Endothelial cell of umbilical vein (primary cell): ENCODE results near the gene SHISA9. TPM values are rescaled to one million over a fixed set of nuclear protein-coding genes. Genes with fewer than 3 reads are reported as not detected.

Experiments used
- BruUV-seq: library from RNA; stranded (reverse); fragments of 400-500 nt; replicated peaks from 2 replicates; lab custom pipeline; 2021; lab: Mats Ljungman, UMichigan
- CTCF ChIA-PET: fragments of 300-600, 350-600 bp; sonication (Branson Sonifier 250); formaldehyde crosslinking; loops from one replicate; lab custom pipeline; 2021; ENCODE audit warnings: antibody characterized with exemption, inconsistent platforms; lab: Charles Lee
- POLR2A ChIA-PET: fragments of 300-600, 350-600 bp; sonication (Branson Sonifier 250); formaldehyde crosslinking; loops from one replicate; lab custom pipeline; 2021; ENCODE audit warnings: antibody characterized with exemption, inconsistent platforms; lab: Charles Lee
- DNase-seq: peaks from one replicate; pipeline ENCODE4 v3.0.0-alpha.2; 2011; ENCODE audit warnings: low read depth, low spot score
- FAIRE-seq: peaks from 2 replicates; lab custom pipeline; 2011; peaks lifted over from hg19 to GRCh38; lab: Jason Lieb, UNC
- H2AFZ ChIP-seq: 2 replicates; pipeline ENCODE4 v1.6.0; 2012; ENCODE audit warnings: low read depth, low read length, control low read depth, inconsistent platforms
- H3K27ac ChIP-seq: 2 replicates; pipeline ENCODE4 v1.5.1; 2011; ENCODE audit warnings: low read depth, mild to moderate bottlenecking, control low read depth, low read length, moderate library complexity; ENCODE audit not compliant: insufficient read depth
- H3K27me3 ChIP-seq, 2 experiments: 2 replicates each; pipeline versions ENCODE4 v1.6.0 to v1.6.1; 2011; ENCODE audit warnings: low read length in 2 of 2, mixed read lengths in 1 of 2; ENCODE audit not compliant: control insufficient read depth in 2 of 2, insufficient read depth in 2 of 2
- H3K36me3 ChIP-seq, 2 experiments: 2 replicates in 1 of 2; 3 replicates in 1 of 2; pipeline ENCODE4 v1.5.1; 2011; ENCODE audit warnings: low read length in 2 of 2, mild to moderate bottlenecking in 1 of 2, moderate library complexity in 1 of 2; ENCODE audit not compliant: control insufficient read depth in 2 of 2, insufficient read depth in 2 of 2; ENCODE audit errors: extremely low read depth in 1 of 2
- H3K4me1 ChIP-seq: 3 replicates; pipeline ENCODE4 v1.5.1; 2011; ENCODE audit warnings: mild to moderate bottlenecking, low read length; ENCODE audit not compliant: control insufficient read depth, insufficient read depth; ENCODE audit errors: extremely low read depth
- H3K4me2 ChIP-seq: 2 replicates; pipeline ENCODE4 v1.6.1; 2011; ENCODE audit warnings: low read length, control low read depth, mixed read lengths; ENCODE audit not compliant: insufficient read depth
- H3K4me3 ChIP-seq, 3 experiments: fragments of 200-600 bp in 1 of 3; sonication (generic), shearing (Covaris generic) in 1 of 3; replicated peaks in 1 of 3; 2 replicates each; pipeline ENCODE4 v1.5.1; 2011 to 2016; ENCODE audit warnings: control low read depth in 3 of 3, low read length in 3 of 3, mild to moderate bottlenecking in 2 of 3, inconsistent platforms in 1 of 3, low read depth in 1 of 3, moderate library complexity in 1 of 3; ENCODE audit not compliant: insufficient read depth in 1 of 3
- H3K79me2 ChIP-seq: 2 replicates; pipeline ENCODE4 v1.6.0; 2012; ENCODE audit warnings: low read length, inconsistent platforms; ENCODE audit not compliant: control insufficient read depth, insufficient read depth
- H3K9ac ChIP-seq: replicated peaks from 2 replicates; pipeline ENCODE3; 2011; ENCODE audit warnings: low read length, control low read depth; ENCODE audit not compliant: insufficient read depth; ENCODE audit errors: extremely low read depth
- H3K9me1 ChIP-seq: replicated peaks from 3 replicates; pipeline ENCODE4 v1.6.0; 2011; ENCODE audit warnings: mild to moderate bottlenecking, low read length; ENCODE audit not compliant: control insufficient read depth, insufficient read depth; ENCODE audit errors: extremely low read depth
- H3K9me3 ChIP-seq: replicated peaks from 2 replicates; pipeline ENCODE4 v1.5.1; 2012; ENCODE audit warnings: low read length, inconsistent platforms; ENCODE audit not compliant: control insufficient read depth, insufficient read depth
- H4K20me1 ChIP-seq: replicated peaks from 2 replicates; pipeline ENCODE3; 2011; ENCODE audit warnings: mild to moderate bottlenecking, low read length; ENCODE audit not compliant: control insufficient read depth, insufficient read depth; ENCODE audit errors: extremely low read depth
- EZH2 ChIP-seq: IDR thresholded peaks from 2 replicates; pipeline ENCODE4 v1.6.1; 2012; ENCODE audit warnings: borderline replicate concordance, low read depth, mild to moderate bottlenecking, moderate library complexity, low read length, inconsistent platforms; ENCODE audit not compliant: severe bottlenecking
- FOS ChIP-seq: IDR thresholded peaks from 2 replicates; pipeline ENCODE4 v1.6.1; 2011; ENCODE audit warnings: mild to moderate bottlenecking, low read length, moderate library complexity, borderline replicate concordance; ENCODE audit not compliant: insufficient read depth
- GATA2 ChIP-seq: IDR thresholded peaks from 2 replicates; pipeline ENCODE4 v1.7.0; 2011; ENCODE audit warnings: low read depth, mild to moderate bottlenecking, moderate library complexity, mixed read lengths, low read length; ENCODE audit not compliant: insufficient read length, insufficient read depth
- JUN ChIP-seq: IDR thresholded peaks from 2 replicates; pipeline ENCODE4 v1.6.1; 2011; ENCODE audit warnings: borderline replicate concordance, low read depth; ENCODE audit not compliant: insufficient read length, insufficient read depth
- MAX ChIP-seq: IDR thresholded peaks from 2 replicates; pipeline ENCODE4 v1.6.1; 2011; ENCODE audit not compliant: insufficient read depth, insufficient read length
- MYC ChIP-seq: IDR thresholded peaks from one replicate; pipeline ENCODE4 v1.6.1; 2011; ENCODE audit warnings: mild to moderate bottlenecking, low read depth, low read length
- POLR2A ChIP-seq: IDR thresholded peaks from 2 replicates; pipeline ENCODE4 v1.6.1; 2012; ENCODE audit warnings: low read depth, mild to moderate bottlenecking, control low read depth, low read length
- POLR2AphosphoS5 ChIP-seq: IDR thresholded peaks from 2 replicates; pipeline ENCODE4 v1.6.1; 2012; ENCODE audit warnings: low read depth, mild to moderate bottlenecking, control low read depth, low read length, moderate library complexity; ENCODE audit not compliant: insufficient read depth
- dilution Hi-C: fragments of 300-500 bp; cut with MboI; formaldehyde crosslinking; loops from one replicate; pipeline ENCODE4 v1.15.0; 2019; ENCODE audit warnings: low sequenced_read_pairs; ENCODE audit not compliant: extremely low pct_ligation_motif_present
- intact Hi-C: fragments of 100-400 bp; cut with micrococcal nuclease; formaldehyde crosslinking; loops from one replicate; pipeline ENCODE4 v1.10.0; 2022
- polyA plus RNA-seq, 4 experiments: library from polyadenylated mRNA; depleted of rRNA in 3 of 4; stranded (reverse) in 3 of 4; unstranded in 1 of 4; fragments of >200 nt; gene quantifications; 2 replicates each; pipeline versions ENCODE4 v1.2.1 to v1.2.3, GENCODE V29; 2011 to 2012; ENCODE audit warnings: missing spikeins in 1 of 4
- total RNA-seq: library from RNA; stranded (reverse); gene quantifications from 2 replicates; pipeline ENCODE4 v1.2.3, GENCODE V29; 2021
- TF ChIP-seq, protein P1 (sequence below), 2 donors: IDR thresholded peaks; 1 replicate in 1 of 2; 2 replicates in 1 of 2; pipeline ENCODE4 v1.5.1; 2011; ENCODE audit warnings: low read length in 2 of 2, mild to moderate bottlenecking in 2 of 2, moderate library complexity in 2 of 2, control low read depth in 1 of 2, inconsistent platforms in 1 of 2, low read depth in 1 of 2; ENCODE audit not compliant: insufficient read depth in 1 of 2; ENCODE audit errors: extremely low read depth in 1 of 2

The SHISA9 gene
- total and polyA plus RNA-seq, 2 donors (not counting 3 experiments of a cell fraction or from before 2014, with no cell fraction given): not detected

DNA sequence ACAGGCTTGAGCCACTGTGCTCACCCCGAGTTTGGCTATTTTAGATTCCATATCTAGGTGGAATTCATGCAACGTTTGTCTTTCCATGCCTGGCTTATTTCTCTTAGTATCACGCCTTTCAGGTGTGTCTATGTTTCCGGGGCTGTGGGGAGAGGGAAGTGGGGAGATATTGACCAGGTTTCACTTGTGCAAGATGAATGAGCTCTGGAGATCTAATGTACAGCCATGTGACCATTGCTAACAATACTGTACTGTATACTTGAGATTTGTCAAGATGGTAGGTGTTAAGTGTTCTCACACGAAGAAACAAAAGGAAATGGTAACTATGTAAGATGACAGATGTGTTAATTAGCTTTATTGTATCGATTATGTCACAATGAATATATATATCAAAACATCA lies 199.6 kb downstream of the SHISA9 start:
- Histone ChIP-seq H3K9me3 (no peaks in the 10 kb centered on the region), H4K20me1 (no peaks in the 10 kb centered on the region), H3K4me2 (no peak overlapping the region), H3K4me1 (no peaks in the 10 kb centered on the region), H2AFZ (no peak overlapping the region), H3K36me3 (no peaks in the 10 kb centered on the region), H3K27me3 (no peaks in the 10 kb centered on the region), H3K79me2 (no peaks in the 10 kb centered on the region), H3K9me1 (no peaks in the 10 kb centered on the region), H3K9ac (no peak overlapping the region), H3K4me3 (no peak overlapping the region), H3K27ac (no peak overlapping the region)
- intact Hi-C loops: no loop called here
- DNase-seq: no peak
- POLR2A ChIA-PET: no interaction called here
- BruUV-seq: no TSS peak
- FAIRE-seq: no peak
- TF ChIP-seq POLR2AphosphoS5: no peak
- TF ChIP-seq, protein P1, sequence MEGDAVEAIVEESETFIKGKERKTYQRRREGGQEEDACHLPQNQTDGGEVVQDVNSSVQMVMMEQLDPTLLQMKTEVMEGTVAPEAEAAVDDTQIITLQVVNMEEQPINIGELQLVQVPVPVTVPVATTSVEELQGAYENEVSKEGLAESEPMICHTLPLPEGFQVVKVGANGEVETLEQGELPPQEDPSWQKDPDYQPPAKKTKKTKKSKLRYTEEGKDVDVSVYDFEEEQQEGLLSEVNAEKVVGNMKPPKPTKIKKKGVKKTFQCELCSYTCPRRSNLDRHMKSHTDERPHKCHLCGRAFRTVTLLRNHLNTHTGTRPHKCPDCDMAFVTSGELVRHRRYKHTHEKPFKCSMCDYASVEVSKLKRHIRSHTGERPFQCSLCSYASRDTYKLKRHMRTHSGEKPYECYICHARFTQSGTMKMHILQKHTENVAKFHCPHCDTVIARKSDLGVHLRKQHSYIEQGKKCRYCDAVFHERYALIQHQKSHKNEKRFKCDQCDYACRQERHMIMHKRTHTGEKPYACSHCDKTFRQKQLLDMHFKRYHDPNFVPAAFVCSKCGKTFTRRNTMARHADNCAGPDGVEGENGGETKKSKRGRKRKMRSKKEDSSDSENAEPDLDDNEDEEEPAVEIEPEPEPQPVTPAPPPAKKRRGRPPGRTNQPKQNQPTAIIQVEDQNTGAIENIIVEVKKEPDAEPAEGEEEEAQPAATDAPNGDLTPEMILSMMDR (IDR thresholded peaks at IDR 0.05; ENCODE audit: extremely low read depth in 1 of 2, insufficient read depth in 1 of 2, low read depth in 1 of 2, low read length in 2 of 2): no peak
- no peak for TF ChIP-seq JUN
- no peak for TF ChIP-seq GATA2
- TF ChIP-seq FOS: no peak
- no peak for TF ChIP-seq POLR2A
- TF ChIP-seq MAX: no peak
- no peak for TF ChIP-seq MYC
- no peak for TF ChIP-seq EZH2
- CTCF ChIA-PET: no interaction called here
- dilution Hi-C loops: no loop called here
